D341Med (cell line): Measurements from ENCODE around the gene CLTCL1.

Experiments used
- DNase-seq: peaks from one replicate; pipeline ENCODE4 v3.0.0; 2012; ENCODE audit warnings: low spot score

CLTCL1 gene

GRCh38 chr22:19195796-19196731 lies 95.5 kb downstream of the CLTCL1 start:
- no peak for DNase-seq

- DNase-seq, result no peak
Measured at GRCh38 chr22:19194766-19195536, 96.6 kb downstream of the CLTCL1 start.

- no peak for DNase-seq
Measured at GRCh38 chr22:19193879-19194278, 97.6 kb downstream of the CLTCL1 start.

- DNase-seq, result no peak
Measured at GRCh38 chr22:19187716-19188563, 103.6 kb downstream of the CLTCL1 start.

GRCh38 chr22:19184276-19184997 lies 107.1 kb downstream of the CLTCL1 start:
- DNase-seq, result no peak

GRCh38 chr22:19183216-19183615 lies 108.3 kb downstream of the CLTCL1 start:
- no peak for DNase-seq

GRCh38 chr22:19182472-19183157 lies 108.9 kb downstream of the CLTCL1 start:
- no peak for DNase-seq

- no peak for DNase-seq
Measured at GRCh38 chr22:19181786-19182471, 109.6 kb downstream of the CLTCL1 start.

- DNase-seq, result no peak
Measured at GRCh38 chr22:19180740-19181410, 110.6 kb downstream of the CLTCL1 start.

GRCh38 chr22:19180234-19180633 lies 111.3 kb downstream of the CLTCL1 start:
- DNase-seq, result no peak

- peak; percentile 80 for DNase-seq
Measured at GRCh38 chr22:19179497-19180048, 111.9 kb downstream of the CLTCL1 start.

GRCh38 chr22:19178657-19179496 lies 112.6 kb downstream of the CLTCL1 start, which contains the start of gene SLC25A1:
SLC25A1 (minus strand) TSS chr22:19178736; CDS start chr22:19178673, 63 bp downstream.
- peak; percentile 97 for DNase-seq

- peak; percentile 83 for DNase-seq
Measured at GRCh38 chr22:19178065-19178656, 113.4 kb downstream of the CLTCL1 start.

GRCh38 chr22:19177164-19178064 lies 114.1 kb downstream of the CLTCL1 start:
- no peak for DNase-seq

- no peak for DNase-seq
Measured at GRCh38 chr22:19176732-19177131, 114.8 kb downstream of the CLTCL1 start.

- no peak for DNase-seq
Measured at GRCh38 chr22:19176175-19176643, 115.3 kb downstream of the CLTCL1 start.
